ENCODE measurements around the gene DDX47.
"Not testable (repeated sequence)": the region's sequence is repeated elsewhere in the genome, so short reads cannot be mapped to it uniquely, and the experiment has no call there.

The DDX47 gene

DNA sequence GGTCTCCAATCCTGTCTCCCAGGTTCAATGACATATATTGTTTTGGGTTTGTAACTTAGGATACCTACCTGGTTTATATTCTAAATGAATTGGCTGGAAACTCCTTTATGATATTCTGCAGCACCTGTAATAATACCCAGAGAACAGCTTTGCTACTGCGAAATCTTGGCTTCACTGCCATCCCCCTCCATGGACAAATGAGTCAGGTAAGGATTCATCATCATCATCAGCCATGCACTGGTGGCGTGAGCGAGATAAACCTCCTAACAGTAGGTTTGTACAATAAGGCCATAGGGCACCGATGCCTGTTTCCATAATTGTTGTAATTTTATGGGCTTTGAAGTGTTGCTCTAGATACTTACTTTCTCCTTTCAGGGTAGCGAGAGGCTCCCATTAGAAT lies 10.7 kb downstream of the DDX47 start:
- no peak for DNase-seq

DNA sequence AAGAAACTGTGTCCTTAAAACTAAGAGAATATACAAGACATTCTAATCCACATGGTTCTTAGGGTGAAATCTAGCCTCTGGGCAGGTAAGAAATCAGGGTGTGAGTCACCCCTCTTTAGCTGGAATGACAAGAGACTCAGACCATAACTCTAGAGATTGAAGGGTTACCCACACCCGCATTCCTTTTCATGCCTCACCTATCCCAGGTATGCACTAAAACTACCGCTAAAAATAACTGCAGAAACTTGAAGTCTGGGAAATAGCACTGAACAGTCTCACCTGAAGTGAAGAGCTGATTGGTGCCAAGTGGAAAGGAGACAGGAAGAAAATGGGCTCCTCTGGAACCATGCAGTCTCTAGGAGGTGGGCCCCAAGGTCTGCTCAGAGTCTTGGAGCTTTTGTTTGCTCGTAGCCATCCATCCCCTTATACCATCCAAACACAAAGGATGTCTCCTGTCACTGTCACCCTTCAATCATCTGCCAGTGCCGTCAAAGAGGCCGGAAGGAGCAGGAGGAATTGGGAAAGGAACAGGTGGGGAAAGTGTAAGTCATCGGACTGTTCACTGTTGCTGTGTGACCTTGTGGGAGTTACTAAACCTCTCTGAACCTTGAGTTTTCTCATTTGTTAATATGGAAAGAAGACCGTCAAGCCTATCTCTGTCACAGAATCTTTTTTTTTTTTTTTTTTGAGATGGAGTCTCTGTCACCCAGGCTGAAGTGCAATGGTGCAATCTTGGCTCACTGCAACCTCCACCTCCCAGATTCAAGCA lies 22.4 kb downstream of the DDX47 start:
- no peak for DNase-seq

DNA sequence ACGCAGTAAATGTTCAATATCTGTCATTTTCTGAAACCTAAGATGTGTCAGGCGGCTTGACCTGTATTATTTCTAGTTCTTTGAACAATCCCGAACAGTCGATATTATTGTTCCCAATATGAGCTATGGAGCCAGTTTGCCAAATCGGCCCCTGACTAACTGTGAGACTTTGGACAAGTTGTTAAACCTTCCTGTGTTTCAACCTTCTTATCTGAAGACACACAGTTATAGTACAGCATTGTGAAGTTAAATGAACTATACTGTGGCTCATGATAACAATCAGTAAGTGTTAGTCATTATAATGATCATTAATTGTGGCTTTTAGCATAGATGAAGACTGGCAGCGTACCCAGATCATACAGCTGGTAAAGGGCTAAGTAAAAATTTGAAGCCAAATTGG lies 23.4 kb downstream of the DDX47 start:
- no peak for DNase-seq

DNA sequence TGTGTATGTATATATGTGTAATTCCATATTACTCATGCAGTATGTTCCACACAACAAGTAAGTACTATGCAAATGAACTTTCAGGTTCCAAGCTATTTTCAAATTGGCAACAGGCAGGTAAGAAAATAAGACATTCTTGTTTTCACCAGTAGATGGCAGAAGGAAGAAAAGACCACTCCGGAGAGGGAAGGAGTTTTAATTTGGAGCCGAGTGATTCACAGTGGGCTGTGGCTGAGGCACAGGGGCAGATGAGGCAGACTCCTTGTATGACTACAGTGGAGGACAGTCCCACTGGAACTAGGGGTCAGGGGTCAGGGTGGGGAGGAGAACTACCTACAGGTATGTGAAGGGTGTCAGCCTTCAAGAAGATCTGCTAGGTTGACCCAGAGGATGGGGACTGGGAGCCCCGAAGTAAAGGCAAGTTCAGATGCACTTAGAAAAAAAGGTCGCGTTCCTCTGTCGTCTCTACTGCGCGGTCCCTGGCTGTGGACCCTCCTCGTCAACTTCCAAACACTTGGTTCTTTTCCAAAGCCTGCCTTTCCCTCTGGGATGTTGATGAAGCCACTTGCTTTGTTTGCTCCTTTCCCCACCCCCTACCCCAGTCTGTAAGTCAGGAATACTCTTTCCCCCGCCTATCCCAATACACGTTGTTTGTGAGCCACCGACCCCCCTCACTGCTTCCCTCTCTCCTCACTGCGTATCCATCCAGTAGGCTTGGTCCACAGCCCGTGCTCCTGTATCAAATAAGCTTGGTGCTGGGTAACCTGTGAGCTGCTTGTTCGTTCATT lies 24.1 kb downstream of the DDX47 start:
- DNase-seq: peak in 1 of 2 experiments; percentile 9

DNA sequence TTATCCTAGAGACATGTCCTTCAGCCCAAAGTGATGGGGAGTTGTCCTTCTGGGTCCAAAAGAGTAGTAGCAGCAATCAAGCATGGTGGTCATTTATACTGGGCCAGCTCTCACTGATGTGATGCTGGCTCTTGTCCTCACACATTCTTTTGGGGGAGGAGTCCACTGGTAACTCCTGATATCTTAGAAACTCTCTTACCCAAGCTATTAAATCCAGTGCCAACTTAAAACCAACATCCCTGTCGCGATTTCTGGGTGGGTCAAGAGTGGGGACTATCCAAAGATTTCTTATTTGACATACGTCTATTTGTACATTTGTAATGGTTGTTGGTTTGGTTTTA lies 24.6 kb downstream of the DDX47 start:
- DNase-seq: no peak

DNA sequence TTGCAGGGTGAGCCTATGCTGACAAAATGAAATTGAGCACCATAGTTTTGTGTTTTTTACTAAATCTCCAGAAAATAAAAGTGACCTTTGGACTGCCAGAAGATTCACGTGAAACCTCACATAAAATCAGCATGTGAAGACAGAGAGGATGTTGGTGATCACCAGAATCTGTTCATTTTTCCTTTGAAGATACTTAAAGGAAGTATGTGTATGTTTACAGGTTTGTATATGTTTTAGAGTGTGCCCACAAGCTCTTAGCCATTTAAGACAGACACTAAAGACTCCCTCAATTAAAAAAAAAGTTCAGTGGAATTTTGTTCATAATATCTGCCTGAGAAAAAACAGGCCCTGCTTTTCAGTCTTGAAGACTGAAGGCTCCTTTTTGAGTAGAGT lies 25.9 kb downstream of the DDX47 start:
- no peak for DNase-seq

DNA sequence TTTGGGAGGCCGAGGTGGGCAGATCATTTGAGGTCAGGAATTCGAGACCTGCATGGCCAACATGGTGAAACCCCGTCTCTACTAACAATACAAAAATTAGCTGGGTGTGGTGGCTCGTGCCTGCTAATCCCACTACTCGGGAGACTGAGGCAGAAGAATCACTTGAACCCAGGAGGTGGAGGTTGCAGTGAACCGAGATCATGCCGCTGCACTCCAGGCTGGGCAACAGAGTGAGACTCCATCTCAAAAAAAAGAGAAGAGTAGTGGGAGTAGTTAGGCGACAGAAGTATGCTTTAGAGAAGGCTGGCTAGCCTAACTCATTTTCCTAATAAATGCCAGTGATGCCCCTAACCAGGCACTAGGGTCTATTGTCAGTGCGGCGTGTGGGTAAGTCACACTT lies 26.3 kb downstream of the DDX47 start:
- not testable (repeated sequence) for DNase-seq

DNA sequence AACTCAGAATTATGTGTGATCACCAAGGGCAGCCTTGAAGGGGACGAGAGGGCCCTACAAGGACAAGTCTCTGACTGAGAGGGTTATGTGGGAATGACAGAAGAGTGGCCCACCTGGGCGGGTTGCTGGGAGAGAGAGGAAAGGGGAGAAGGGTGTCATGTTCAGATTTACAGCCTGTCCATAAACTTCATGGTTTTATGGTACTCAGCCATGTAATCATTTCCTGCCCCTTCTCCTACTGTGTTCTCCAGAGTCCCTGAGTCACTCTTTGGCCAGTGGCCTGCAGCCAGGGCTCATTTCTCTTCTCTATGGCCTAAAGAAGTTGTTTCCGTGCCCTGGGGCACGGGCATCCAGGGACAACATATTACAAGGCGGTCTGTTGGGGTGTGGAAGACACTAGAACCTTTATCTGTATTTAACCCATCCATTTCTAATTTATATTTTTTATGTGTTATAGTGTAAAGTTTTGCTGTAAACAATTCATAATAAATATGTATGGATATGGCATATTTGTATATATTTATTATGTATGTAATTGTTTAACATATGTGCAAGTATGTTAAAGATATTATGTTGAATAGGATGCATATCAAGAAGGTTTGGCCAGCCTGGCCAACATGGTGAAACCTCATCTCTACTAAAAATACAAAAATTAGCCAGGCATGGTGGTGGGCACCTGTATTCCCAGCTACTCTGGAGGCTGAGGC lies 26.9 kb downstream of the DDX47 start:
- no peak for DNase-seq

DNA sequence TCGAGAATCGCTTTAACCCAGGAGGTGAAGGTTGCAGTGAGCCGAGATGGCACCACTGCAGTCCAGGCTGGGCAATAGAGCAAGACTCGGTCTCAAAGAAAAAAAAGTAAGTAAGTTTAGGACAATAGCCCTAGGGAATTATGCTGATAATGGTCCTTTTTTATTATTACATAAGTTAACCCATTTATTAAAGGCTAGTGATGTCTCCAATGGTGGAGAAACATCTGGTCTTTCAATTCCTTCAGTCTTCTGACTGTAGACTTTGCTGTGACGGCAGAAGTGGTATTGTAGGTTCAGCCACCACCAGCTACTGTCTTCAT lies 27.4 kb downstream of the DDX47 start:
- DNase-seq: no peak

DNA sequence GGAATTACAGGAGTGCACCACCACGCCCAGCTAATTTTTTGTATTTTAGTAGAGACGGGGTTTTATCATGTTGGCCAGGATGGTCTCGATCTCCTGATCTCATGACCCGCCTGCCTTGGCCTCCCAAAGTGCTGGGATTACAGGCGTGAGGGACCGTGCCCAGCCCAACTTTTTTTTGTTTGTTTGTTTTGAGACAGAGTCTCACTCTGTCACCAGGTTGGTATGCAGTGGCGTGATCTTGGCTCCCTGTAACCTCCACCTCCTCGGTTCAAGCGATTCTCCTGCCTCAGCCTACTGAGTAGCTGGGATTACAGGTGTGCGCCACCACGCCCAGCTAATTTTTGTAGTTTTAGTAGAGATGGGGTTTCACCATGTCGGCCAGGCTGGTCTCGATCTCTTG lies 28.3 kb downstream of the DDX47 start:
- DNase-seq: not testable (repeated sequence)

DNA sequence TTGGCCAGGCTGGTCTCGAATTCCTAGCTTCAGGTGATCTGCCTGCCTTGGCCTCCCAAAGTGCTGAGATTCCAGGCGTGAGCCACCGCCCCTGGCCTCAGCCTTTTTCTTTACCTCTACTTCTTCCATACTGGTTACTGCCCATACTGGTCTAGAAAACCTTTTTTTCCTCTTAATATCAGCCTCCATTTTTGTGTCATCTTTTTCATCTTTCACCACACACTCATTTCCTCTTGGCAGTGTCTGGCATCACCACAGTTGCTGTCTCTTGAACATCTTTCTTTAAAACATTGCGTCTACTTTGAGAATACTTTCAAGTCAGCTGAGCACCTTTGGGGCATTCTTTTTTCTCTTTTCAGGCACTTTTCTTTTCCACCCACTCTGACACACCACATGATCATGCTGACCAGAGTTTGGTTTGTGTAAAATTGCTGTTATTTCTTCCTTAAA lies 32.7 kb downstream of the DDX47 start:
- no peak for DNase-seq

DNA sequence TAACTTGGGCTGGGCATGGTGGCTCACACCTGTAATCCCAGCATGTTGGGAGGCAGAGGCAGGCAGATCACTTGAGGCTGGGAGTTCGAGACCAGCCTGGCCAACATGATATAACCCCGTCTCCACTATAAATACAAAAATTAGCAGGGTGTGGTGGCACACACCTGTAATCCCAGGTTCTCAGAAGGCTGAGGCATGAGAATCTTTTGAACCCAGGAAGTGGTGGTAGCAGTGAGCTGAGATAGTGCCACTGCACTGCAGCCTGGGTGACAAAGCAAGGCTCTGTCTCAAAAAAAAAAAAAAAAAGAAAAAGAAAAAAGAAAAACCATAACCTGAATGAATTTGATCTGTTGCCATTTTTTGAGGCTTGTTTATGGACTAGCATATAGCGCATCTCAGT lies 33.6 kb downstream of the DDX47 start:
- DNase-seq: not testable (repeated sequence)

DNA sequence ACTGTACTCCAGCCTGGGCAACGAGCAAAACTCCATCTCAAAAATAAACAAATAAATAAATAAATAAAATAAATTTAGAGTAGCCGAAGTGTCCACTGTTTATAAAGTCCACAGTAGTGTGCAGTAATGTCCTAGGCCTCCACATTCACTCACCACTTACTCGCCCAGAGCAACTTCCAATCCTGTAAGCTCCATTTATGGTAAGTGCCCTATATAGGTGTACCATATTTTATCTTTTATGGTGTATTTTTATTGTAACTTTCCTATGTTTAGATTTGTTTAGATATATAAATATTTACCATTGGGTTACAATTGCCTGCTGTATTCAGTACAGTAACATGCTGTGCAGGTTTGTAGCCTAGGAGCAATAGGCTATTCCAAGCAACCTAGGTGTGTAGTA lies 40.3 kb downstream of the DDX47 start:
- no peak for DNase-seq

DNA sequence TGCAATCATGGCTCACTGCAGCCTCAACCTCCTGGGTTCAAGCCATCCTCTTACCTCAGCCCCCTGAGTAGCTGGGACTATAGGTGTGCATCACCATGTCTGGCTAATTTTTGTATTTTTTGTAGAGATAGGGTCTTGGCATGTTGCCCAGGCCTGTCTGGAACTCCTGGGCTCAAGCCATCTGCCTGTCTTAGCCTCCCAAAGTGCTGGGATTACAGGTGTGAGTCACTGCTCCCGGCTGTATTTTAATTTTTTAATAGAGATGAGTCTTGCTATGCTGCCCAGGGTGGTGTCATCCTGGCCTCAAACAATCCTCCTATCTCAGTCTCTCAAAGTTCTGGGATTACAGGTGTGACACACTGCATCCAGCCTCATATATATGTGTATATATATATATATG lies 46.5 kb downstream of the DDX47 start:
- DNase-seq: no peak

DNA sequence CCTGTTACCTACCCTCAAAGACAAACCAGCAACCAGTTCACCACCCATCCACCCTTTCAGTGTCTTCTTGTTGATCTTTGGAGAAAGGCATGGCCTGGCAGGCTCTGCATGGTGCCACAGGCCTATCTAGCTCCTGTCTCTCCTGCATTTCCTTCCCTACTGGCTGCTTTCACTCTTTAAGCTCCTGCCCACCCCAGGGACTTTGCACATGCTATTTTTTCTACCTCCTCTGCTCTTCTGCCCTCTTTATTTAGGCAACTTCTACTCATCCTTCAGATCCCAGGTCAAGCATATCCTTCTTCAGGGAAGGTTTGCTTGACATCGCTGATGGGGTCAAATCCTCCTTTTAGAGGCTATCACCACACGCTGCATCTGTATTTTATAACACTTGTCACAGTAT lies 51.1 kb downstream of the DDX47 start:
- no peak for DNase-seq

DNA sequence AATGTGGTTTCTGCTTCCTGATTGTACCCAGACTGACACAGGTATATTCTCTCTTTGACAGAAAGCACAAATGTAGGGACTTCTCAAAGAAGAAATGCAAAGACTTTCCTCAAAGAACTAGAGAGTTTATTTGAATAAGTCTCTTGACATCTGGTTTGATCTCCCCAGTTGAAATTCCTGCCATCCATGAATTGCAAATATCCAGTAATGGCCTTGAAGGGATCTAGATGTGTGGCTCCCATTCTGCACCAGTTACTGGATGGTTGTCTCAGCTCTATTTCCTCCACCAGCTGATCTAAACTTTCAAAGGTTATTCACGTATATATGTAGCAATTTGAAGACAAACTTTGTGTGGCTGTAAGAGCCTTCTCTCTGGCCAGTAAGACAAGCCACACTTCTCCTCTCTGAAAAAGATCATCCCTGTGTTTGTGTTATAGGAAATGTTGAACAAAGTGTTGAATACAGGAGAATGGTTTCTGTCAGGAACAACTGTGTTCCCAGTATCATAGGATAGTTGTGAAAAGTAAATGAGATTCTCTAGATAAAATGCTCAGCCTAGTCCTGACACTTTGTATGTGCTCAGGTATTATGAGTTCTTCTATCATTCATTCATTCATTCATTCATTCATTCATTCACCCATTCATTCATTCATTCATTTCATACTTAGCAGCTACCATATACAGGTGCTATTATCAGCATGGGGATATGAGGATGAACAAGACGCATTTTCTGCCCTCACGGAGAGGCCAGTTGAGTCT lies 55.5 kb downstream of the DDX47 start:
- no peak for DNase-seq

DNA sequence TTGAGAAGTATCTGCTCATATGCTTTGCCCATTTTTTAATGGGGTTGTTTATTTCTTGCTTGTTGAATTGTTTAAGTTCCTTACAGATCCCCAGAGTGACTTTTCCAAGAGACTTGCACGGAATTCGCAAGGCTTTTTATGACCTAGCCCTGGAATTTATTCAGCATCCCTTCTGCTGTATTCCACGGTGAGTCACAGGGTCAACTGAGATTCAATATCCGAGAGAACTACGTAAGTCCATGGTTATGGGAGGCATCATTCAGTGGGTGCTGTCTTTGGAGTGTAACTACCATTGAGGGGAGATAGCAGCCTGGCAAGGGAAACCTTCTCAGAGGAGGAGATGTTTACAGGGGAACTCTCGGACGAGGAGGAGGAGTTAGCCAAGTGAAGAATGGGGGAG lies 57.3 kb downstream of the DDX47 start:
- no peak for DNase-seq

DNA sequence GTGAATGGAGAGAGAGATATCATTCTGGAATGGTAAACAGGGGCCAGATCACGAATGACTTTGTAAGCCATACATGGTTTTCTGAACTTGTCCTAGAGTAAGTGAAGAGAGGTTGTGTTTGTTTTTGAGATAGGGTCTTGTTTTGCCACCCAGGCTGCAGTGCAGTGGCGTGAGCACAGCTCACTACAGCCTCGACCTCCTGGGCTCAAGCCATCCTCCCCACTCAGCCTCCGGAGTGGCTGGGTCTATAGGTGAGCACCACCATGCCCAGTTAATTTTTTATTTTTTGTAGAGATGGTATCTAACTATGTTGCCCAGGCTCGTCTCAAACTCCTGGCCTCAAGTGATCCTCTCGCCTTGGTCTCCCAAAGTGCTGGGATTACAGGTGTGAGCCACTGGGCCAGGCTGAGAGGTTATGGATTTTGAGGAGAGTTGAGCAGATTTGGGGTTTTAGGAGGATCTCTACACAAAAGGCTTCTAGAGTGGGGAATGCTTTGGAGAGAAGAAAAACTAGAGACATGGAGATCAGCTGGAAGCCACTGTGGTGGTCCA lies 58.5 kb downstream of the DDX47 start:
- DNase-seq: no peak

DNA sequence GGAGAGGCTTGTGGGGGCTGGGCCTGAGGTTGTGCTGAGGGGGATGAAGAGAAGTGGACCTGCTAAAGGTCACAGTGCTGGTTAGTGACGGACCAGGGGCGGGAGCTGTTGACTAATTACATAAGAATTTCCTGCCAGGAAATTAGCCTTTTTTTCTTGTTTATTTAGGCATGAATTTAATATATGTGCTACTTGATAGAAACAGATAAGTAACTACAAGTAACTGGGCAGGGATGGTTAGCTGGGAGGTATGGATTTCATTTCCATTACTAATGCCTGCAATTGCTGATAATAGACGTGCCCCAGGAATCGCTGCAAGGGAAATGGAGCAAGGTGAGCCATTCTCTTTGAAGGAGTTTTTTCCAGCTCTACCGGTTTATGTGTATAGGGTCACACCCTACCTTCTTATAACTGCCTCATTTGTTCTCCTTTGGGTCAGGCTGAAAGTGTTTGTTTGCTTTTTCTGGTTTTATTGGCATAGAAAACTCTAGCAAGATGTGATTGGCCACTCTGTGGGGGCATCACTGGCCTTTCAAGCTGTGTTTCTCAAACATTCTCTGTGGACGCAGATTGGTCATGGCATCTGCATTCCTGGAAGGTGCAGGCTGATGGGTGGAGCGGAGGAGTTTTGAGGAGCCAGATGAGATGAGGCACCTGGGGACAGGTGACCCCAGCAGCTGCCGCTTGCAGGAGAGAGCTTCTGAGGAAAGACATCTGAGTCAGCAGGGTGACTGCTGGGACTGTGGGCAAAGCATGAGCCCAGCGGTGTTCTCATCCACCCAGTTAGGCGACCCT lies 59.2 kb downstream of the DDX47 start:
- DNase-seq: no peak

DNA sequence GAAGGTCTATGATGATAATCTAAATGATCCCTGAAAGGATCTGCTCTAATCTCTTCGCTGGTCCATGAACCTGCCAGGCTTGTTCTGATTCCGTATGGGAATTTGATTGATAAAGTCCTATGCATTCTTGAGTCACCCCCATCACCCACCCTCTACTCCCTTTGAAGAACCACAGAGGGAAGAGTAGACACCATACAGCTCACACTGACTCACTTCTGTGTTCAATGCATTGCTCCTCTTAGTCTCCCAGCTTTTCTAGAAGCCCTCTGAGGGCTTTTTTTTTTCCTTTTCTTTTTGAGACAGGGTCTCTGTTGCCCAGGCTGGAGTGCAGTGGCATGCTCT lies 59.8 kb downstream of the DDX47 start:
- DNase-seq: no peak

DNA sequence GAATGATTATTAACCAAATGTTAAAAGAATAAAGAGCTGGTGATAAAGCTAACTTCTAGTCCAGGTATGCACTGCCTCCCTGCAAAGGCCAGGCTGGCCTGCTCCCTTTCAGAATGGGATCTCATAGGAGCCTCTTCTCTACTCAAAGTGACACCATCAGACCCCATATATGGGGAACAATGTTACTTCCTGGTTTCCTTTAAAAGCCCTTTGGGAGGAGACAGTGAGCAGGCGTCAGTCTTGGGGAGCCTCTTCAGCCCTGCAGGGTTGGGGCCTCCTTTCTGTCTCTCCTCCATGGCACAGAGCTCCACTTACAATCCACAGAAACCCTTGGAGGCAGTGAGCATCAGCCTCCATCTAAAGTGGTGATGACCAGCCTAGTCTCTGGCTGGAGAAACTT lies 60.9 kb downstream of the DDX47 start:
- no peak for DNase-seq

DNA sequence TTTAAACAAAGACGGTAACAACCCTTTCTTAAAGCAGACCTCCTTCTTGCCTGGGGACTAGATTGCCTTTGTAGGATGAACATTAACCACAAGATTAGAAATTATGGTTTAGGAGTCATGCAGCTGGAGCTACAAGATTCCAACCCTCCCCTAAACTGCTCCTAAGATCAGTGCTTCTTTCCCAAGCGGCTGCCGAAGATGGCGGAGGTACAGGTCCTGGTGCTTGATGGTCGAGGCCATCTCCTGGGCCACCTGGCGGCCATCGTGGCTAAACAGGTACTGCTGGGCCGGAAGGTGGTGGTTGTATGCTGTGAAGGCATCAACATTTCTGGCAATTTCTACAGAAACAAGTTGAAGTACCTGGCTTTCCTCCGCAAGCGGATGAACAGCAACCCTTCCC lies 62.2 kb downstream of the DDX47 start:
- DNase-seq: not testable (repeated sequence)

Measured in NCI-H1930 (cell line).